ENCODE data around the gene EMP3.
A peak's percentile ranks its signal among the peaks of the same experiment; 100 is the strongest.

The EMP3 gene

GRCh38 chr19:48318286-48318987, 6.9 kb upstream of the EMP3 start:
- DNase-seq (ENCODE audit: low spot score) = no peak

GRCh38 chr19:48319647-48320541, 5.5 kb upstream of the EMP3 start:
- peak; percentile 81 for DNase-seq (ENCODE audit: low spot score)

GRCh38 chr19:48321372-48321621, 4.1 kb upstream of the EMP3 start:
- DNase-seq (ENCODE audit: low spot score) = peak; percentile 91

GRCh38 chr19:48321622-48322591, 3.4 kb upstream of the EMP3 start:
- DNase-seq (ENCODE audit: low spot score) = peak; percentile 89

DNA sequence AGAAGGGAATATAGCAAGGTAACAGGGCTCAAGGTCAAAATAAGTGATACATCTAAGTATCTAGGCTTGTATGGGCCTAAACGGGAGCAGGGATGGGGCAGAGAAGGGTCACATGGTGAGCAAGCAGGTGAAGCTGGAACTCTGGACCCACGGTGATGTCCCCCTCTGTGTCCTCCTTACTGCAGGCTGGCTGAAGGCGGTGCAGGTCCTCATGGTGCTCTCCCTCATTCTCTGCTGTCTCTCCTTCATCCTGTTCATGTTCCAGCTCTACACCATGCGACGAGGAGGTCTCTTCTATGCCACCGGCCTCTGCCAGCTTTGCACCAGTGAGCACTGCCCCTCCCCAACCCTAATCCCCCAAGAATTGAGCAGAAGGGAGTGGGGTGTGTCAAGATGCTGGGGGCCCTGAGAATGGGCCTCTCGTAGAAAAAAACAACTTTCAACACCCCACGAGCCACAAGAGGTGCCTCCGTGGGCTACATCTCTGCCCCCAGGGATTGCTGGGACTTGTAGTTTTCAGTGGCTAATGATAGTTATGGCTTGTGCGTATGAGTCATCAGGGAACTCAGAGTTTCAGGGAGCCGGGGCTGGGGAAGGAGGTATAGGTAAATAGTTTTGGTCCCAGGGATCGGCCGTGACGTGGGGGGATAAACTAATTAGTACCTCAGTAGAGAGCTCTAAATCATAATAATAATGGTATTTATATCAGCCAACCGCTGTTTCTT, 4.0 kb downstream of the EMP3 start:
- DNase-seq (ENCODE audit: low spot score) = no peak

DNA sequence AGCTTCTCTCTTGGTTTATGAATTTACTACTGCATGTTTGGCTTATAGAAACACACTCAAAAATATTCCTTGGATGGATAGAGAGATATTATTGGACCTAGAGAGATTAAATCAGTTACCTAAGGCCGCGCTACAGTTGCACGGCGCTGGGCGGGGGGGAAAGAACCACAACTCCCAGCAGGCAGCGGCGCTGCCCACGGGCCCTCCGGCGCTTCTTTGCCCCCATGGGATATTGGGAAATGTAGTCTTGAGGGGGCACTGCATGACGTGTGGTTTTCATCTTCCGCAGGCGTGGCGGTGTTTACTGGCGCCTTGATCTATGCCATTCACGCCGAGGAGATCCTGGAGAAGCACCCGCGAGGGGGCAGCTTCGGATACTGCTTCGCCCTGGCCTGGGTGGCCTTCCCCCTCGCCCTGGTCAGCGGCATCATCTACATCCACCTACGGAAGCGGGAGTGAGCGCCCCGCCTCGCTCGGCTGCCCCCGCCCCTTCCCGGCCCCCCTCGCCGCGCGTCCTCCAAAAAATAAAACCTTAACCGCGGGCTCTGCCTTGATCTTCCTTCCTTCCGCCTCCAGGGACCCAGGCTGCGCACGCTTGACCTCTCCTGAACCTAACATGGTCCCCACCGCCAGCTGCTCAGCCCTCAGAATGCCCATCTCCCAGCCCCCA, 4.8 kb downstream of the EMP3 start:
- peak; percentile 85 for DNase-seq (ENCODE audit: low spot score)

DNA sequence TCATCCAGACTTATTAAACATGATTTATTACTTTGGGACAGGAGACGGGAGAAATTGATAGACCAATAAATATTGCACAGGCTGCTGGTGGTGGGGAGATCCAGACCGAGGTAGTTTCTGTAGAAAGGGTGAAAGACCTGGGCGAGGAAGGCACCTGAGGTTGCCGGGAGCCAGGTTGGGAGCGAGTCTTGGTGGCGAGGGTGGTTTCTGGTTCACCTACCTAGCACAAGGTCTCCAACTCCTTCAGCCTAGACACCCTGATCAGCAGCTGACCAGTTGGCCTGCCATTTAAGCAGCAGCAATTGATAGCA, 7.0 kb downstream of the EMP3 start:
- DNase-seq (ENCODE audit: low spot score) = no peak

GRCh38 chr19:48332662-48333466, 7.5 kb downstream of the EMP3 start:
- peak; percentile 93 for DNase-seq (ENCODE audit: low spot score)

DNA sequence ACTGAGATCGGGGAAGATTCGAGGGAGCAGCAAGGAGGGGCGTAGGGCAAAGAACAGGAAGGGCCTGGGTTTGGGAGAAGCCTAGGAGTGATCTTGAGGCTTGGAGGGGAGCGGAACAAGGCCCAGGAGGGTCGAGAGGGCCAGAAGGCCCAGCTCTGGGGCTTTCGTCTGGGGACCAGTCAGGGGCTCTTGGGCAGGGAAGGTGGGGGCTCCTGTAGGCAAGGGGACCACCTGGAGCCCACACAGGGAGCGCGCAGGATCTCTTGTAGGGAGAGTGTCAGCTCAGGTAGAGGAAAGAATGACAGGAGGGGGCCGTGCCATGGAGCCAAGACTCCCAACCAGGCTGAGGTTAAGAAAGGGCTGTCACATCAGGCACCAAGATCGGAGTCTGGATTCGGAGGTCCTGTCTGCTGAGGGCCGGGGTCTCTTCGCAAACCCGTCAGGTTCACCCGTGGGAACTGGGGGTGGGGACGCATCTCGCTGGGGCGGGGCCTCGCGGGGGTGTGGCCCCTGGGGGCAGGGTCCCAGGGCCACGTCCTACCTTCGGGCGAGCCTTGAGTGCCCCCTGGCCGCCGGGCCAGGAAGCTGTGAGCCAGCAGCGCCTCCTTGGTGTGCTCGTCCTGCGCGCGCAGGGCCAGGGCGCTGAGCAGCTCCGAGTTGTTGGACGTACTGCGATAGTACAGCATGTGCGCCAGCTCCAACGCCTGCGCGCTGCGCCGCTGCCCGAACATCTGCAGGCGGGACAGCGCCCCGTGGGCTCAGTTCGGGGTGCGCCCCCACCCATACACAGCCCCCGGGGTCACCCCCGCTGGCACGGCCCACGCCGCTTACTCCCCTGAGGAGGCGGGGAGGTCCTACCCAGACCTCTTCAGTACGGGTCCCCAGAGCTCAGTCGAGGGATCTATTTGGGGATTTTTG, 8.4 kb downstream of the EMP3 start:
- DNase-seq (ENCODE audit: low spot score) = peak; percentile 90

DNA sequence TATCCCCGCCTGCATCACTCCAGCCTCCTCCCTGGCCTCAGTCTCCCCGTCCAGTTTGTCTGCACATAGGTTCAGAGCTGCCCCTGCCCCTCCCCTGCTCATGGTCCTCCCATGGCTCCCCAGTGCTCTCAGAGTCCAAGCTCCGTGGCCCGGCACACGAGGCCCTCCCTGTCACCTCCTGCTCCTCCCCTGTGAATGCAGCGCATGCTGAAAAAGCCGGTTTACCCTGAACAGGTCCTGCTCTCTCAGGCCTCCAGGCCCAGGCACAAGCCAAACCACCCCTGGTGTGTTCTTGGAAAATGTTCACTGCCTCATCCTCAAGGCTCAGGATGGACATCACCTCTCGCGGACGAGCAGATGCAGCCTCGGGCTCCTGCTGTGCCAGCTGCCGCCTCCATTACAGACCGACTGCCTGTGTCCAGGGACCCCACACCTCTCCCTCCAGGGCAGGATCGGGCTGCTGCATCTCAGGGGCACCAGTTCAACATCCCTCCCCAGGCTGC, 13.0 kb downstream of the EMP3 start:
- DNase-seq (ENCODE audit: low spot score) = no peak

GRCh38 chr19:48338802-48339503, 13.6 kb downstream of the EMP3 start:
- no peak for DNase-seq (ENCODE audit: low spot score)

DNA sequence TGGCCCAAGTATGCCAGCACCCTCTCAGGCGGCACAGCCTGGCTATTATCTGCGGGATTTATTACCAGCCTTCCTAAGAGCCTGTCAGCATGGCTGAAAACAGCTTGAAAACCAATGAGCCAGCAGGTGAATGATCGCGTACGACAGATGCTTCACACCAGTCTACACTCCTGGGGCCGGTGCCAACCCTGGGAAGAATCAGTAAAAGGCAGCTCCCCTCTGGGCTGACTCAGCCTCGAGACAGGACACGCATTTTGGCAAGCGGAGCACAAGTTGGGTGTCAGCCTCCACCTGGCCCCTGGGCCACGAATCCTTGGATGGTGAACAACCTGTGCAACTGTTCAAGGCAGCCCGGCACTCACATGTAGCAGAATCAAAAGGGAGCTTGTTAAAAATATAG, 15.6 kb downstream of the EMP3 start:
- DNase-seq (ENCODE audit: low spot score) = no peak

DNA sequence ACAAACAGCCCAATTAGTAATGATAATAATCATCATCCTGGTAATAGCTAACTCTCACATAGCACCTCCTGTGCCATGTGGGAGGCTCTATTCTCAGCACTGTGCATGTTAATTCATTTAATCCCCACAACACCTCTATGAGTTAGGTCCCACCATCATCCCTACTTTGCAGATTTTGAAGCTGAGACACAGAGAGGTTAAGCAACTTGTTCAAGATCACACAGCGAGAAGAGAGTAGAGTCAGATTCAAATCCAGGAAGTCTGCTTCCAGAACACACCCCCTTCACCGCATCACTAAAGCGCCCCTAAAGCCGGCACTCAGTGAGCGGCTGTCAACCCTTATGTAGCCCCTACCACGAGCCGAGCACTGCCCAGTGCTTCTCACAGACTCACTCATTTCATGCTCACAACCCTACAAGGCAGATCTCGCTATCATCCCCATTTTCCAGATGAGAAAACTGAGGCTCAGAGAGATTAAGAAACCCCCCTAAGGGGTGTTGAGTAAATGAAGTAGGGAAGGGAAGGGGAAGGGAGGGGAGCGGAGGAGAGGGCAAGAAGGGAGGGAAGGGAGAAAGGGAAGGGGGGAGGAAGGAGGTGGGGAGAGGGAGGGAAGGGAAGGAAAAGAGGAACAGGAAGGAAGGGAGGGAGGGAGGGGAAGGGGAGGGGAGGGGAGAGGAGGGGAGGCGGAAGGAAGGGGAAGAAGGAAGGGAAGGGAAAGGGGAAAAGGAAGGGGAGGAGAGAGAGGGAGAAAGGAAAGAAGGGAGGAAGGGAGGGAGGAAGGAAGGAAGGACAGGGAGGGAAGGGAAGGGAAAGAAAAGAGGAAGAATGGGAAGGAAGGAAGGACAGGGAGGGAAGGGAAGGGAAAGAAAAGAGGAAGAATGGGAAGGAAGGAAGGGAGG, 16.4 kb downstream of the EMP3 start:
- DNase-seq (ENCODE audit: low spot score) = no peak

DNA sequence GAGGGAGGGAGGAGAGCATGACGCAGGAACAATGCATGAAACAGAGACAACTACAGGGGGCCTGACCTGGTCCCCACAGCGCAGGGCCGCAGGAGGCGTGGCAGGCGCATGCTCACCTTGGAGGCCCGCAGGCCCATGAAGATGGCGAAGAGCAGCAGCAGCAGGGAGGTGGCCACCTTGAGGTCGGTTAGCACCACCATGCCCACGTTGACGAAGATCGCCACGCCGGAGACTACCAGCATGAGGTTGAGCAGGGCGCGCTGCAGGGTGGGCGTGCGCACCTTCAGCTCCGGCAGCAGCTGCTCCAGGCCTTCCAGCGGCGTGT, 17.0 kb downstream of the EMP3 start:
- no peak for DNase-seq (ENCODE audit: low spot score)

DNA sequence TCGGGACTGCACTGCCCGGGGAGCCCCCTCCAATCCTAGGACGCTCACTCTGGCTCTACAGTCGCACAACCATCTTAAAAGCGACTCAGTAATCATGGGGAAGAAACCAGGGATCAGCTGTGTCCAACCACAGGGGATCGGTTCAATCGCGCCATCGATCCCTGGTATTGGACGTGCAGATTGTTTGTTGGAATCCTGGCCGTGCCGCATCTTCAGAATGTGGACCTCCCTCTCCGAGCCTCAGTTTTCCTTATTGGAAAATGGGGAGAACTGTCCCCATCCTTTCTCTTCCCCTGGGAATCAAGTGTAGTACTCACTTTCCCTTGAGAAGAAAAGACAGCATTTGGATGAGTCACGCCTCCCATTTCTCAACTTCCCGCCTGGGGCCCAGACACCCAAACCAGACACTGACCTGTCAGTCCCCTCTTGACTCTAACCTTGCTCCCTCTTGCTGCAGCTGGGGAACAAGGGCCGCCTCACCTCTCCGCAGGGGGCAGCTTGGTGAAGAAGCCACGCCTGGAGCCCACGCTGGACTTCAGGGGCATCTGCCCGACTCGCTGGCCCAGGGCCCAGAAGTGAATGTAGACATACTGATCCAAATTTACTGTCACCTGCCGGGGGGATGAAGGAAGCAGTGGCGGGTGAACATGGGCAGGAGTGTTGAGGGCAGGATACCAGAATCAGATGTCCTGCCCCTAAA, 17.6 kb downstream of the EMP3 start:
- no peak for DNase-seq (ENCODE audit: low spot score)

- no peak for DNase-seq (ENCODE audit: low spot score)
These were observed 19.5 kb downstream of the EMP3 start for GRCh38 chr19:48344892-48345291.

GRCh38 chr19:48346191-48346590, 20.8 kb downstream of the EMP3 start:
- no peak for DNase-seq (ENCODE audit: low spot score)
